Measurements from ENCODE around the gene DYDC2.
"Not testable (repeated sequence)": the region's sequence is repeated elsewhere in the genome, so short reads cannot be mapped to it uniquely, and the experiment has no call there.

Gene DYDC2

DNA sequence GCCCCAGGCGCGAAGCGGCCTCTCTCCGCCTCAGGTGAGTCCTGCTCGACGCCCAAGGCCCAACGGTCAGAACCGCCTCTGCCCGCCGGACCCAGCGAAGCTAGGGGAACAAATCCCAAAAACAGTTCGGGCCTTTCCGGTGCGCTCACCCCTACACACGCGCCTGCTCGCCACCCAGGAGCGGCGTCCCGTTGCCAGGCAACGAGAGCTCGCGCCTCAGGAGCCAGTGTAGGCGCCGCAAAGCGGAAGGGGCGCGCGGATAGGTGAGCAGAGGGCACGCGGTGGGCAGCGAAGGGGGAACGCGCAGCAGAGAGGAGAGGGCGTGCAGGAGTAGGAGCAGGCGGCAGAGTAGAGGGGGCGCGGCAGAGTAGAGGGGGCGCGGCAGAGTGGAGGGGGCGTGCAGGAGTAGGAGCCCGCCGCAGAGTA, at the start of gene DYDC2, which contains the start of gene DYDC1:
TSS of gene DYDC2 (plus strand) at position 219 of the 426 bp plus-strand sequence. CDS start 5,663 bp downstream, outside the sequence.
TSS of gene DYDC1 (minus strand) at position 193 of the 426 bp plus-strand sequence. CDS start 4,154 bp downstream, outside the sequence.
- peak; percentile 41 for DNase-seq (ENCODE audit: low spot score)

GRCh38 chr10:80313523-80313922, 43.1 kb upstream of the DYDC2 start:
- no peak for DNase-seq (ENCODE audit: low spot score)

DNA sequence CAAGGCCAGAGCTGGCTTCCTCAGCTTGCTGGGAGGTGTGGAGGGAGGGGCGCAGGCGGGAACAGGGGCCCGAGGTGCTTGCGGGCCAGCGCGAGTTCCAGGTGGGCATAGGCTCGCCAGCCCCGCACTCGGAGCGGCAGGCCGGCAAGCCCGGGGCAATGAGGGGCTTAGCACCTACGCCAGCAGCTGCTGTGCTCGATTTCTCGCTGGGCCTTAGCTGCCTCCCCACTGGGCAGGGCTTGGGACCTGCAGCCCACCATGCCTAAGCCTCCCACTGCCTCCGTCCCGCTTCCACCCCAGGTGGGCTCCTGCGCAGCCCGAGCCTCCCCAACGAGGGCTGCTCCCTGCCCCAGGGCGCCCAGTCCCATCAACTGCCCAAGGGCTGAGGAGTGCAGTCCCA, 41.2 kb upstream of the DYDC2 start:
- no peak for DNase-seq (ENCODE audit: low spot score)

DNA sequence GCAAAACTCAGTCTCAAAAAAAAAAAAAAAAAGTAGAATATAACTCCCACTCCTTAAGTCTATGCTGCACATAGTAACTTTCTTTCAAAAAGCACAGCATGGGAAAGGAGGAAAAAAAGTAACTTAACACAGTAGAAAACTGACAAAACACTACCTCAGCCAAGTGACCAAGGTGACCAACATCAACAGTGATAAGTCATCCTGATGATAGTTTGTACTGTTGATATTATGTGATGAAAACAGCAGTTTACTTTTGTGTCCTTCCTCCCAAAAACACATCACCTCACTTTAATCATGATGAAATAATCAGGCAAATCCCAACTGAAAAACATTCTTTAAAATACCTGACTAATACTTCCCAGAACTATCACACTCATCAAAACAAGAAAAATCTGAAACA, 37.8 kb upstream of the DYDC2 start:
- DNase-seq (ENCODE audit: low spot score), result no peak

DNA sequence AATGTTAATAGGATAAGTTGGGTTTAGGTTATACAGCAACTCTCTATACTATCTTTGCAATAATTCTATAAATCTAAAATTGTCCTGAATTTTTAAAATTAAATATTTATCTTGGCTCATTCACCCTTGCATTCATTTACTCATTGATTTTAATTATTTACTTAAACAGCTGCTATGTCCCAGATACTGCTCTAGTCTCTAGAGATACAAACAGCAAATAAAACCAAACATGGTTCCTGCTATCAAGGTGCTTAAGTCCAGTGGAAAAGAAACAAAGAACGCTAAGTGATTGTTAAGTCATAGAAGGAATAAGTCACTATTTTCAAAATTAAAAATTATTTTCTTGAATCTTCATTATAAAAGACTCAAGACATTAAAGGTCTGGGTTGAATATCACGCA, 37.3 kb upstream of the DYDC2 start:
- DNase-seq (ENCODE audit: low spot score), result no peak

DNA sequence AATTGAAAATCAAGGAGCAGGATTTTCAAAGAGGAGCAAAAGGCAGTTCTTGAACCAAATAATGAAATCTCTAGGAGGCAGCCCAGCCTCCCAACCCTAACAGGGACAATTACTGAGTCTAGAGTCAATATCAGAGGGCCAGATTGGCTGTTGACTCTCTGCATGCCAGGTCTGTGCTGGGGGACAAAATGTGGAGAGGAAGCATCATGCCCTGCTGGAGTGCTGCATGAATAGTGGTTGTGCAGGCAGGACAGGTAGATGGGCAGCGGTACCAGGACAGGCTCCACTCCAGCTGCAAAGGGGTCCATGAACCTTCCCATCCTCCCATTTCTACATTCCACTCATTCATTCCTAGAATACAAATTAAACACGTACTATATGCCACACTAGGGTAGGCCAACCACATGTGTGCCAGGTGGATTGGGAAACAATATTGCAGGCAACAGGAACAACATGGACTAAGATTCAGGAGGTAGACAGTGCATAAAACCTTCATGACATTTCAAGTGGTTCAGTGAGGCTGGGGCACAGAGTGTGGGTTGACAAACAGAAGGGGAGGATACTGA, 36.8 kb upstream of the DYDC2 start:
- DNase-seq (ENCODE audit: low spot score), result no peak

DNA sequence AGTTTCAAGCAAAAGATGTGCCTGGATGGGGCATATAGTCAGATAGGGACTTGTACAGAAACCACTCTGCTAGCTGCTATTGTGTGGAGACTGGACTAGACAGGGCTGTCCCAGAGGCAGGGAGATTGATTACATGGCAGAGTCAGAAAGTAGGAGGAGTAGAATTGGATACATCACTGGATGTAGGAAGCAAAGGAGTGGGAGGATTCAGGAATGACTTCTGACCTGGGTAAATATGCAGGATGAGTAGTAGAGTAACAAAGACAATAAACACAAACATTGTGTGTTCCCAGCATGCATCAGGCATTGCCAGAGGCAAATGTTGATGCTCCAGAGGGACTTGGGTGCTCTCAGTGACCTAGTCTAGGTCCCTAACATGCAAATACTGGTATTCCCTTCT, 36.2 kb upstream of the DYDC2 start:
- no peak for DNase-seq (ENCODE audit: low spot score)

- DNase-seq (ENCODE audit: low spot score), result no peak
Measured at GRCh38 chr10:80321183-80321582, 35.4 kb upstream of the DYDC2 start.

- no peak for DNase-seq (ENCODE audit: low spot score)
Measured at GRCh38 chr10:80322158-80322557, 34.4 kb upstream of the DYDC2 start.

DNA sequence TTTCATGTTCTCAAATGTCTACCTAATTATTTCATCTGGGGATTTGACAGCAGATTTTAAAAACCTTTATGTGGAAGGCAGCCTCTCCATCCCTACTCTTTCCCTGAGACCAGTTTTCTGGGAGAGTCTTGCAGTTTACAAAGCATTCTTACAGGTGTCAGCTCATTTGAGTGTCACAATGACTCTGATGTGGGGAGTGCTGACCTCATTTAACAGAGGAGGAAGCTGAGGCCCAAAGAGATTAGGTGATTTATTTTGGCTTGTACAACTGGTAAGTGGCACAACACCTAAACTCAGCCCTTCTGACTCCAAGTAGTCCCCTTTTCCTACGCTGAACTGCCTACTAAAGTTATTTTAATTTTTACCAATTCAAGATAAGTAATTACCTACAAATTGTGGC, 33.9 kb upstream of the DYDC2 start:
- DNase-seq (ENCODE audit: low spot score), result no peak

GRCh38 chr10:80323311-80323710, 33.3 kb upstream of the DYDC2 start:
- no peak for DNase-seq (ENCODE audit: low spot score)

GRCh38 chr10:80324086-80324485, 32.5 kb upstream of the DYDC2 start:
- no peak for DNase-seq (ENCODE audit: low spot score)

DNA sequence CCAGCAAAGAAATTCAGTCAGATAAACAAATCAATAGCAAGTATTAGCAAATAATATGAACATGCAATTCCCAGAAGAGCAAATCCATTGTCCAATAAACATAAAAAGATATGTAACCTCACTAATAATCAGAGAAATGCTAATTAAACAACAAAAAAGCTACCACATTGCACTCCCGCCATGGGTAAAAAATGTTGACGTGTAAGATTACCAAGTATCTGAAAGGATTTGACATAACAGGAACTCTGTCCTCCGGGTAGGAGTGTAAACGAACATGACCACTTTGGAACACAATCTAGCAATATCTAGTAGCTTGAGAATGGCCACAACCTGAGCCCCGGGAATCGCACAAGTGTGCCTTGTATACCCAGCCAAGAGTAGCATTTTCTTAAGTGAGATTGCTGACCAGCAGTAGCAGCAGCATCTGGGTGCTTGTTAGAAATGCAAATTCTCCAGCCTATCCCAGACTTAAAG, 31.7 kb upstream of the DYDC2 start:
- DNase-seq (ENCODE audit: low spot score), result no peak

DNA sequence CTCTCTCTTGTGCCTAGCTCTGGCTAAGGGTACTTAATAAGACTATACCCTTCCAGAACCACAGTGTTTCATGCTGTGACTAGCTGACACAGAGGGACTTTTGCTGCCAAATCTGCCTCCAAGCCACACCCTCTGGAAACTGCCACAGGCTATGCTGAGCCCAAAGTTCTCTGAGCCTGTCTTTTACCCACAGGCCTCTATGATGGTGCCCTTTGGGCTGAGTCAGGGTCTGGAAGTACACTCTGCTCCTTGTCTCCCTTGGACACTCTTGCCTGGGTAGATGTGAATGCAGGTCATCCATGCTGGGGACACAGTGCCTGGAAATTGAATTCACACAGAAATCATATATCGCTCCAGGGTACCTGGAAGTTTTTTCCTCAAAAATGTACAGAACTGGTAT, 22.6 kb upstream of the DYDC2 start:
- DNase-seq (ENCODE audit: low spot score), result no peak

- no peak for DNase-seq (ENCODE audit: low spot score)
Measured at GRCh38 chr10:80344276-80344675, 12.3 kb upstream of the DYDC2 start.

DNA sequence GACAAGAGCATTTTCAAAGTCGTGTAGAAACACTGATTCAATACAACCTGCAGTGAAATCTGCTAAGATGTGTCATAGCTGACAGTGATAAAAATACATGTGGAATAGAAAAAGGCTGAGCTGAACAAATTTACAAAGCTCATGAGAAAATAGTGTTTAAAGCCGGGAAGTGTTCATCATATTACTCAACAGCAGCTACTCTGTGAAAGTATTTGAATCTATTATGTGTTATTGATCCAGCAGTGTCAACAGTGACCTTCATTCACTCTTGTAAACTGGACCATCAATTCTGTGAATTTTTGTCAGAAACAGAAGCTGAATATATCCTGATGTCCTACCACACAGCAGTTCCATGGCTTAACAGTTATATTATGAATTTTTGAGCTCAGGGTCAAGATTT, 11.7 kb upstream of the DYDC2 start:
- no peak for DNase-seq (ENCODE audit: low spot score)

DNA sequence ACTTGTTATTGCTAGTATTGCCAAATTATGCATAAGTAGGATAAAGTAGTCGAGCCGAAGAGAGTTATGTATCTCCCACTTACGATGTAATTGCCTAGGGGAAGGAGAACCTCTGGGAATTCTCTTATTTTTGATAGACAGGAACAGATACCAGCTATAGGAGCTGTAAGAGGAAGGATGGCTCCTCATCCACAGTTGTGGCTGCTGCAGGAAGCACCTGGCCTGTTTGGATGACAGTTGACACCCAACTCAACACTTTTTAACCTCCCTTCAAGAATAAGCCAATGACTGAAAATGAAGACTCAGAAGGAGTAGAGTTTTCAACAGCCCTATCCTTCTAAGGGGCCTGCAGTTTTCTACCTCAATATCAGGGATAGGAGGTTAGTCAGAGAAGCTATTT, 6.3 kb upstream of the DYDC2 start:
- DNase-seq (ENCODE audit: low spot score), result no peak

- no peak for DNase-seq (ENCODE audit: low spot score)
Measured at GRCh38 chr10:80351220-80351619, 5.4 kb upstream of the DYDC2 start.

DNA sequence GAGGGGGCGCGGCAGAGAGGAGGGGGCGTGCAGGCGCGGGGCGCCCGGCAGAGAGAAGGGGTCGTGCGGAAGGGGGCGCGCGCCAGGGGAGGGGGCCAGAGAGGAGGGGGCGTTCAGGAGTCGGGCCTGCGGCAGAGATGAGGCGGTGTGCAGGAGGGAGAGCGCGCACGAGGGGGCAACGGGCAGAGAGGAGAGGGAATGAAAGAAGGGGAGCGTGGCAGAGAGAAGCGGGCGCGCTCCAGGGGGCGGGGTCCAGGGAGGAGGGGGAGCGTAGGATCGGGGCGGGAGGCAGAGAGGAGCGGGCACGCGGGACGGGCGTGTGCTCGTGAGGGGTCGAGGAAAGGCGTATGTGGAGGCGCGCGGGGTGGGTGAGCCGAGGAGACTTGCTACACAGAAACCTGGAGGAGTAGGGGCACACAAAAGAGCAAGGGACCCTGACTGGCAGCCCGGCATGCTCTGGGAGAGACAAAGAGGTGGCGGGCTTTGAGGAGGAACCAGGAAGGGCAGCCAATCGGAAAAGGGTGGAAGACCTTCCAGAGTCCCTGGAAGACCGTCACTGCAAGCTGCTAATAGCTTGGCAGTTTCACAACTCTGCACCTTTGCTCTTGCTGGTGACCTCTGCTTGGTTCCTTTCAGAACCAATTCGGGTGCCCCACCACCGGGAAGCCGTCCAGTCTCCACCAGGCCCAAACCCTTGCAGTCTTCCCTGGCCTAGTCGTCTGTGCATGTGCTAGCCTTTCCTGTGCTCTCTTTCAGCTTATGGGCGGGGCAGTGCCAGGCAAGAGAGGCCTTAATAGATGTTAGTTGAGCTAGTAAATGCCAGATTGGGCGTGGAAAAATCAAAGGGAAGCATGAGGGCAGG, 639 bp downstream of the DYDC2 start:
- DNase-seq (ENCODE audit: low spot score), result peak; percentile 5

DNA sequence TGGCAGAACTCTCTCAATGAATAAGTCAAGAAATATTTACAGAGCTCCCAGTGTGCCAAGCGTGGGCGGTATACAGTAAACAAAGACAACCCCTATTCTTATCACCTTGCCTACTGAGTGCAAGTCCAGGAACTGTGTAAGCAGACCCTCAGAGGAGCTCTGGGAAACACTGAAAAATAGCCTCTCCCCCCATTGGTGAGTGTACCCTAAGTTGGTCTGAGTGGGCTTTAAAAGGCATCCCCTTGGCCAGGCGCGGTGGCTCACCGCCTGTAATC, 1.2 kb downstream of the DYDC2 start:
- DNase-seq (ENCODE audit: low spot score), result no peak

GRCh38 chr10:80358925-80359324, 2.3 kb downstream of the DYDC2 start:
- not testable (repeated sequence) for DNase-seq (ENCODE audit: low spot score)

- no peak for DNase-seq (ENCODE audit: low spot score)
Measured at GRCh38 chr10:80359644-80360043, 3.1 kb downstream of the DYDC2 start.

DNA sequence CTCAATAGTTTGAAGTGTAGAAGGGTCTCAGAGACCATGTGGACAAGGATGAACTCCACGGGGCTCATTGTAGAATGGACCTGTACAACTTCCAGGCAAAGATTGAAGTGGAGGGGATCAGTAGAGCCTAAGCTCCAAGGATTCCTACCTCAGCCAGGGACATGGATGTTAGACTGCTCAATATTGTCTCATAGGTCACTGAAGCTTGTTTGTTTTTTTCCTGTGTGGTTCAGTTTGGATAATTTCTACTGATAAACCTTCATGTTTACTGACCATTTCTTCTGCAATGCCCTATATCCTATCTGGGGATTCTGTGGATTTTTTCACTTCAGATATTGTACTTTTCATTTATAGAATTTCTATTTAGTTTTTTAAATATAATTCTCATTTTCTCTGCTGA, 8.9 kb downstream of the DYDC2 start:
- no peak for DNase-seq (ENCODE audit: low spot score)

DNA sequence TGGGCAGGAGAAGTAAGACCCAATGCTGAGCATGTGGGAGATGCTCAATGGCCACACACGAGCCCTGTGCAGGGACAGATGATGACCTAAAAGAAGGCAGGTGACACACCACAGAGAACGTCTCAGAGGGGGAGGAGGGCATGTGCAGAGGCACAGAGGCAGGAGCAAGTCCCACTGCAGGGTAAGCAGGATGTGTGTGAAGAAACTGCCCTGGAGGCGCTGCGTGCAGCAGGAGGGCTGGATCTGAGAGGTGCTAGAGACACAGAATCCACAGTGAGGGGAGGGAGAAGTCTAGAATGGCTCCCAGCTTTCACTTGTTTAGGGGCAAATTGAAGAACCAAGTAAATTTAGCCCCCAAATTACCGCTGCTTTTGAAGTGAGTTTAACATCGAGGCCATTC, 14.9 kb downstream of the DYDC2 start:
- DNase-seq (ENCODE audit: low spot score), result no peak
